Fibroblast of mammary gland (primary cell): Measurements from ENCODE around the gene MKLN1.

Experiments used
- DNase-seq: peaks from one replicate; pipeline ENCODE4 v3.0.0-alpha.2; 2010; ENCODE audit warnings: low read depth
- H3K4me3 ChIP-seq: 2 replicates; pipeline ENCODE4 v1.5.1; 2011; ENCODE audit warnings: low read depth, mild to moderate bottlenecking, low read length, moderate library complexity; ENCODE audit not compliant: control insufficient read depth
- CTCF ChIP-seq: conservative IDR thresholded peaks from 2 replicates; pipeline ENCODE4 v1.5.1; 2011; ENCODE audit warnings: low read depth, low read length, inconsistent platforms; ENCODE audit not compliant: control insufficient read depth, insufficient read depth

Gene MKLN1

DNA sequence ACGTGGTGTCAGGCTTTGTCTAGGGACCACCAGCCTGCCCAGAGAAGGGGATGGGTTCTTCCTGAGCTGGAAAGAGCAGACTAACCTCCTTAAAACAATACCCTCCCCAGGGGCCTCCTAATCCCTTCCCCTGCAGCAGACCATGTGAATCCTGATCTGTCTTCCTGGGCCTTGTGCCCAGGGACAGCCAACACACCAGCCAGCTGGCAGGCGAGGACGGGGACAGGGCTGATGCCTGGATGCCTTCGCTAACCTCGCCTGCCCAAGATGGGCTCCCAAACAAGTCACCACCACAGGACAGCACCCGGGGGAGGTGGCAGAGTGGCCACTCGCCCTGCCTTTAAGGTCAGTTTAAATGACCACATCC, 211.1 kb downstream of the MKLN1 start:
- DNase-seq: no peak
- TF ChIP-seq CTCF: no peak
- H3K4me3 ChIP-seq: no peak overlapping the region

DNA sequence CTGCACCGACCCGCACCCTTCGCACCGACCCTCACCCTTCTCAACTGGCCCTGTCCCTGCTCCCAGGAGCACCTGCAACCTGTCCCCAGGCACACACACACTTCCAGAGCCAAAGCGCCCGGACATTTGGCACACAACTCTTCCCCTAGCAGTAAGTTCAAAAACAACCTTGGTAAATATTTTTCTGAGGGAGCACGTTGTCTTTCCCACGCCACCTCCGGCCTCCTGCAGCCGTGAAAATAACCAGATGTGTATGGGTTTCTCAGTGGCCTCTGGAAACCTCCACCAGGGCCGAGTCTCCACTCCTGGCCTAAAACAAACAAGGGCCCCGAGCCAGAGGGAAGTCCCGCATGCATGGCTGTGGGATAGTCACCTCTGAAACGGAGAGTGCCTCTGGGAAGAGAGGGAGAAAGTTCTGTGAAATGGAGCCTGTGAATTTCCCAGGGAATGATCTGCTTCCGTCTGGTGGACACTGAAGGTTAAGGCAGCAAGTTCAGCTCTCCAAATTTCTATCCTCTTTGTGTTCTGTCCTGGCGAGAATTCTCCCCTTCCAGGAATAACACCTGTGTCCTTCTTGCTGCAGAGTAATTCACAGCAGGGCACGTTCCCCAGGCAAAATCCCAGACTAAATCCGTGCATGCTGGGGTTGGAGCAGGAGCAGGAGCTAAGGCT, 213.0 kb downstream of the MKLN1 start:
- no peak for TF ChIP-seq CTCF
- no peak for DNase-seq

DNA sequence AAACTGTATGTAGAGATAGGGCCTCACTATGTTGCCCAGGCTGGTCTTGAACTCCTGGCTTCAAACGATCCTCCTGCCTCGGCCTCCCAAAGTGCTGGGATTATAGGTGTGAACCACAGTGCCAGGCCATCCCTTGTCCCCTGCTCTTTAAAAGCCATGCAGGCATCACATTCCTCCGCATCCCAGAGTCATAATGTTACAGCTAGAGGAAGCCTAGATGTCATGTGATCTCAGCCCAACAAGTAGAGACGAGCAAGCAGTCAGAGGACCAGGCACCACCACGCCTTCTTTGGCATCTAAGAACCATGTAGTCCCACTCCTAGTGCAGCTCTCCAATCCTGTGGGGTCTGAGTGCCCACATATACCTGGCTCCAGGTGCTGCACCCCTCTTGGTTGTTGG, 215.6 kb downstream of the MKLN1 start:
- H3K4me3 ChIP-seq: no peak overlapping the region
- no peak for DNase-seq
- TF ChIP-seq CTCF: no peak

More for the DNA sequence above, 213.0 kb downstream of the MKLN1 start:
- H3K4me3 ChIP-seq: no peak overlapping the region

- no peak for DNase-seq
- TF ChIP-seq CTCF: no peak
- H3K4me3 ChIP-seq: no peak overlapping the region
These were observed 216.3 kb downstream of the MKLN1 start for GRCh38 chr7:131544021-131544420.

GRCh38 chr7:131544449-131545301, 217.0 kb downstream of the MKLN1 start:
- peak; percentile 20 for TF ChIP-seq CTCF
- DNase-seq: no peak
- no peak overlapping the region for H3K4me3 ChIP-seq

DNA sequence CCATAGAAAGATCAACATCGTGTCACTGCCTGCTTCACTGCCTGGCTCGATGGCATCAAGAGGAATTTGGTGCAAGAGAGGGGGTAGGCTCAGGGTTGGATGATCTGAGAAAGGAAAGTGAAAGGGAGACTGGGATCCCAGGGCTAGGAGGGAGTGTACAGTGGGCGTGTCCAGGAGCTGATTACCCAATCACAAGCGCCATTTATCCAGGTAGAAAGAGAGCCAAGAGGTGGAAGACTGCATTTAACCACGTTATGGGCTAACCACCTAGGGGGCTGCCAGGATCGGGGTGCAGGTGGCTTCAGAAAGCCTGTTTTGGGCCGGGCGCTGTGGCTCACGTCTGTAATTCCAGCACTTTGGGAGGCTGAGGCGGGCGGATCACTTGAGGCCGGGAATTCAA, 218.4 kb downstream of the MKLN1 start:
- no peak overlapping the region for H3K4me3 ChIP-seq
- DNase-seq: no peak
- no peak for TF ChIP-seq CTCF
